ENCODE data around the gene TSSC4.

Gene TSSC4

DNA sequence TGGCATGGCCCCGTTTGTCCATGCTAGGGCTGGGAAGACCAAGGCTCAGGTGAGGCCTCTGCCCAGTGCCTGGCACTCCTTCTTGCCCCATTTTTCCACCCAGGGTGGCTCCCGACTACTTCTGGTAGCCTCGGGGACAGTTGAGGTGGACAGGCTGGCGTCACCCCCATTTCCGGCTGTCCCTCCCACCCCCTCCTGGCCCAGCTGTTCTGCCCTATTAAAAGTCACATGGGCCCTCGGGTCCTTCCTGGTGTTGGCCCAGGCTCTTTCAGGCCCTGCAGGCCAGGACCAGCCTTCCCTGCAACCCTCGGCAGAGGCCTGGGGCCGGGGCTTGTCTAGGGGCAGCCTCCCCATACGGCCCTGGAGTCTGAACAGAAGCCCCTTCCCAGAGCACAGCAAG is 14.0 kb upstream of the TSSC4 start:
- DNase-seq (ENCODE audit: low read depth), result no peak

DNA sequence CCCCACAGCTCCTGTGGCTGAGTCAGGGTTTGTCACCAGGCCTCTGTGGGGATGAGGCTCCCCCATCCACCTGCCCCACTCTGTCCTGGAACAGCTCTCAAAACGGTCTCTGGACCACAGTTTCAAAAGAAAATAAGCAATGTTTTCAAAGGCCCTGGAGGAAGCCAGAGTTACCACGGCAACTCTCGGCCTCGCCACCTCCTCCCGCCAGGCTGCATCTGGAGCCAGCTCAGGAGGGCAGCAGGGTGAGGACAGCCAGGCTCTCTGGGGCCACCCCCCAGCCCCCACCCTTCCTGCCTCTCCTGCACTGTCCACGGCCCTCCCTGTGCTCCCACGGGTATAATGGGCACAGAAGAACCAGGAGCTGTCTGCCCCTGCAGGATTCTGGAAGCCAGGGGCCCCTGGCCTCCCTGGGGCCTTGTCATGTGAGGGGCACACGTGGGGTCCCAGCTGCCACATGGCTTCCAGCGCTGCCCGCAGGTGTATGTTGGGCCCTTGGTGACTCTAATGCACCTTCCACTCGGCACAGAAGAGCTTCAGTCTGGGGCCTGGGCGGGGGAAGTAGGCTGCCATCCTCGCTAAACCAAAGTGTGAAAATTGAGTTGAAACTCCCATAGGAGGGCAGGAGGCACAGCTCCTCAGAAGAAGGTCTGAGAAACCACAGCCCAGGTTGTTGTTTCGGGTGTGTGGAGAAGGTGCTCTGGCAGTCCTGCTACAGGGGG is 13.1 kb upstream of the TSSC4 start:
- no peak for DNase-seq (ENCODE audit: low read depth)

DNA sequence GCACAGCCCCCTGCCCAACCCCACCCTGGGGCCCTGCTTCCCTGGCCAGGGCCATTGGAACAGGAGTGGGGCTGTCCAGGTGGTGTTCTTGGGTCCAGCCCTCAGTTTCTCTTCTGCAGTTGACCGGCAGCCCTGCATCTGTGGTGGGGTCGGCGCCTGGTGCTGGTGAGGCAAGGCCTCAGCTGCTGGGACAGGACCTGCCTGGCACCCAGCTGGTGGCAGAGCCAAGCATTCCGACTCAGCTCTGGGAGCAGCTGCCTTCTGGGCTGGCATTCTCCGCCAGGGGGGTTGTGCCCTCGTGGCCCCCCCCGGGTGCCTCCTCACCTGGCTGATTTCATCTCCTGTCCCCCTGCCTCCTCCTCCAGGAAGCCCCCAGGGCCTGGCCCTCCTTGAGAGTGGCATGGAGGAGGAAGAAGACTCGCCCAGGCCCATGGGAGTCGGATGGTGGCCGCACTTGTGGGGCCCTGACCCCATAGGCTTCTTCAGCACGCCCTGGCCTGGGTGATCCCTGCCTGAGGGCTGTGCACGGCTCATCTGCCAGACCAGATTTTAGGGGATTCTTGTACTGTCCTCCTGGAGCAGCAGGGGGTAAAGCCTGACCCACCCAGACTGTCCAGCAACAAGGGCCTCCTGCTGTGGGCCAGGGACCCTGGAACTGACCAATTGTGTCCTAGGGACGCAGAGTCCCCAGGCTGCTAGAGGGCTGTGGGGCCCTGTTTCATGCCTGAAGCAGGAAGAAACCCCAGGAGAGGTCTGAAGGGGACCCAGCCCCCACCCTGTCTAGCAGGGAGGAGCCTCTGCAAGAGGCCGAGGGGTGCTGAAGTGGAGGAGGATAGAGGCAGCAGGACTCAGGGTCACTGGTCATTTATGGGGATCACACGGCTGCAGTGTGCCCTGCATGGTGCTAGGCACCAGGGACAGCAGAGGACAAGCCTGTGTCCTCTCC is 11.8 kb upstream of the TSSC4 start:
- DNase-seq (ENCODE audit: low read depth), result no peak

DNA sequence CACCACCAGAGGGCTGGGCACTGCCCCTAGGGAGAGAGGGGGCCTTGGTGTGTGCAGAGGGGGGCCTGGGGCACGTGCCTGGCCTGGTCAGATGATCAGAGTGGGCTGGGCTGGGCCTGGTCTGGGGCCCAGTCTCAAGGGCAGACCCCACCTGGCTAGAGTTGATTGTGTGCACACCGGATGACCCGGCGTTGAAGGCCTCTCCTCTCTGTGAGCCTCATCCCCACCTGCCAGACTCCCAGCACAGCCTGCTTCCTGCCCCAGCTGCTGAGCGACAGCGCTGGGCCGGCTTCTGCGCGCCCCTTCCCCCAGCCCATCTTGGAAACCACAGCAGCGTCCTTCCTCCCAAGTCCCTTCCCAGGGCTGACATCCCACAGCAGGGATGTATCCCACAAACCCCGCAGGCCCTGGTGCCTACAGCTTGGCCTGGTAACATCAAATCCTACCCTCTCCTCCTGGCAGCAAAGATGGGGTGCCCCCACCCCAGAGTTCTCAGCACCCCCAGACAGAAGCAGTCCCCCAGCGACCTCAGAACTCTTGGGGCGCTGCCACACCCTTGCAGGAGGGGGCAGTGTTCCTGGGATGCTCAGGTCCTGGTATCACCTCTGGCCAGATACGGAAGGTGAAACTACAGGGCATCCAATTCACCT is 11.0 kb upstream of the TSSC4 start:
- no peak for DNase-seq (ENCODE audit: low read depth)

DNA sequence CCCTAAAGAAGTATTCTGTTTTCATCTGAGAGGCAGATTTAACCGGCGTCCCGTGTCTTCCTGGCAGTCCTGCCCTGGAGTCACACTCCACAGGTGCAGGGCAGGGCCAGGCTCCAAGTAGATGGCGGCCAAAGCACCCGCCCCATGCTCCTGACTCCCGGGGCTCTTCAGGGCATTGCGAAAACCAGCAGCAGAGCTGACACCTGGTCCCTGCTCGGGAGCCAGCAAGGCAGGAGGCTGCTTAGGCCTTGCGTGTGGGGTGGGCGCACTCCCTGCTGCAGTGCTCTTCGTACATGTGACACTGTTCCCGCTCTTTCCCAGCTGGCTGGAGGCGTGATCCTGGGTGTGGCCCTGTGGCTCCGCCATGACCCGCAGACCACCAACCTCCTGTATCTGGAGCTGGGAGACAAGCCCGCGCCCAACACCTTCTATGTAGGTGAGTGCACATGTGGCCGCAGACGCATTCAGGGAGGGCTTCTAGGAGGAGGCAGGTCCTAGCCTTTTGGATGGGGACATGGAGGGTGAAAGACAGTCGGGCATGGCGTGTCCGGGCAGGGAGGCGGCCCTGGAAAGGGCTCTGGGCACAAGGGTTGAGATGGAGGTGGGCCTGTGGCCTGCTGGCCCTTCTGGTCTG is 10.3 kb upstream of the TSSC4 start:
- no peak for DNase-seq (ENCODE audit: low read depth)

DNA sequence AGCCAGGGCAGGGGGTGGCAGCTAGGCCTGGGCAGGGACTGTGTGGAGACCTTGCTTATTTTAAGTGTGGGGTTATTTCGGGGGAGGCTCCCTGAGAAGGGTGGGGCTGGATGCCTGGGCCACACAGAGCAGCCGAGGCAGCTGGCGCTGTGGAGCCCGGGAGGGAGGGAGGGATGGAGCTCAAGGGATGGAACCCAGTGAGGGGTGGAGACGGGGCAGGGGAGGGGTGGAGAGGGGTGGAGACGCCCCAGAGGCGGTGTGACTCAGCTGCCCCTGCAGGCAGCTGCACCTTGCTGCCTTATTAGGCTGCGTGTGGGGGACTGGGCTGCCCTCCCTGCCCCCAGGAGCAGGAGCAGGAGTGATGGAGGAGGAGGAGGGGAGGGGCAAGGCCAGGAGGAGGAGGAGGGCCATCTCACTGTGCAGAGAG is 9.8 kb upstream of the TSSC4 start:
- DNase-seq (ENCODE audit: low read depth), result no peak

DNA sequence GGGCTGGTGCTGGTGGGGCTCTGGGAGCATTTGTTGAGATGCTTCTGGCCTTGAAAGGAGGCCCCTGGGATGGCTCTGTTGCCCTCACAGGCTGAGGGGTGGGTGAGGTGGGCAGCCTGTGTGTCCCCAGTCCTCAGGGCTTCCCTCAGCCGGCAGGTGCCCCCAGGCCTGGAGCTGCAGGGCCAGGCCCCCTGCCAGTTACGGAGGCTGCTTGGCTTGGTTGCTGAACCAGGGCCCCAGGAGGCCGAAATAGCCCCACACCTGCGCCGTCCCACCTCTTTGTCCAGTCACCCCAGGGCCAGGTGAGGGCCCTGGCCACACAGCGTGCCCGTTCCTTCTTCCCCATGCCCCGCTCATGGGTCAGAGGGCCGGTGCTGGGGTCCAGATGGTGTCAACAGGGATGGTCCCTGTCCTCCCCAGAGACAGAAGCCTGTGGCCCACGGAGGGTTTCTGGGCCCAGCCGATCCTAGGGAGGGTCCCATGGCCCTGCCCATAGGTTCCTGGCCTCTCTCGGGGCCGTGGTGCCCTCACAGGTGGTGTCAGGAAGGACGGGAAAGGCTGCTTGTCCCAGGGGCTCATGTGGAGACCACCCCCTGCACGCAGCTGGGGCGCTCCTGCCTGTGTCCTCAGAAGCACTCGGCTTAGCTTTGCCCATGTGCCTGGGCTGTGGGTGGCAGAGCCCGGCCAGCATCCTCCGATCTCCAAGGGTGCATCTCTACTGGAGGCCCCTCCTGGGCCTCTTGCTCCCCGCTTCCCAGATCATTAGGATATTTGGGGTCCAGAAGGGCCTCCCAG is 9.2 kb upstream of the TSSC4 start:
- DNase-seq (ENCODE audit: low read depth), result no peak

DNA sequence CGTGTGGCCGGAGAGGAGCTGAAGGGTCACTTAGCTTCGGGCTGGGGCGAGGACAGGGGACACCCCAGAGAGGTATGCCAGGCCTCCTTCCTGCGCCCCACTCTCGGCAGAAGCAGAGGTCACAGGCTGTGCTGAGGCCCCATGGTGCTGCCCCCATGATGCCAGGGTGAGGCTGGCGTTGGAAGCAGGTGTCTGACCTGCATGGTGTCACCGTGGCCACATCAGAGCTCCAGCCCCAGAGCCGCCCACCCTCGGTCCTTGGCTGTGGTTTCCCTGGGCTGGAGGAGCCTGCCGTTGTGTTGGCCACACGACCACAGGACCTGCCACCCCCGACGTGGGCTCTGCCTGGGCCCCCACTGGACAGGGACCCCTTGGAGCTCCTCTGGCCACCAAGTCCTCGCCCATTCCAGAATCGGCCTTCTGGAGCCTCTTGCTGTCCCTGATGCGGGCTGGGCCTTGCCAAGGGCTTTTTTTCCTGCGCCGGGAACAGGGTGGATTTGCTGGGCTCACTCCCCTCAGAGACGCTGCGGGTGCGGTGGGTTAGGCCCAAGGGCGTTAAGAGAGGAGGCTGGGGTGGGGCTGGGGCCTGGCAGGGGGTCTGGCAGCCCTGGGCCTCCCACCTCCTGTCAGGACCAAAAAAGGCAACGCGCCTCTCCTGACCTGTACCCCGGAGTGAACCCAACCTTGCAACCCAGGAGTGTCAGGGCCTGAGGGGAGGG is 8.2 kb upstream of the TSSC4 start:
- no peak for DNase-seq (ENCODE audit: low read depth)

DNA sequence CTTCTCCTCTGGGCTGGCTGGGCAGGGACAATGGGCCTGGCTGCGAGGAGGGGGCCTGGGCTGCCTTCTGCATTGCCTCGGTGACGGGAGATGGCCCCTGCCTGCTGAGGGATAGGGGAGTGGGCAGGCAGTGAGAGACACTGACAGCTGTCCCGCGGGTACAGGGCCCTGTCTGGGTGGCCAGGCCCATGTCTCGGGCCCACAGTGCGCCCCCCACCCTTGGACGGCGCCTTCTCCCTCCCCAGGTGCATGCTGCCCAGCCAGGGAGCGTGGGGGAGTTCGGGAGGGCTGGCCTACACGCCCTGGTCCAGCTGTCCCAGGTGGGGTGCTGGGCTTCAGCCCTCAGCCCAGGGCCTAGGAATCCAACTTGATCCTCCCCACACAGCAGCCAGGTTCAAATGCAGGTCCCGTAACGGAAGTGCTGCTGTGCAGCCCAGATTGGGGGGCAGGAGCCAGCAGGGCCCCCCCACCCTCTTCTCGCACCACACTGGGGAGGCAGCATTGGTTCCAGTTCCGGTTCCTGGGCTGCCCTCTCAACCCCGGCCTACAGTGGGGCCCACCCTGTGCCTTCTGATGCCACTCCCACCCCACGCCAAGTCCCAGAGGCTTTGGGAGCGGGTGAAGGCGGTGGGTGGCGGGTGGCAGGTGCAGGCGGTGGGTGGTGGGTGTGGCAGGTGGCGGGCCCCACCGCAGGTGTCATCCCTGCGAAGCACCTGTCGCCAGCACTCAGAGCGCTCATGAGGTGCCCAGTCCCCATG is 7.3 kb upstream of the TSSC4 start:
- no peak for DNase-seq (ENCODE audit: low read depth)

DNA sequence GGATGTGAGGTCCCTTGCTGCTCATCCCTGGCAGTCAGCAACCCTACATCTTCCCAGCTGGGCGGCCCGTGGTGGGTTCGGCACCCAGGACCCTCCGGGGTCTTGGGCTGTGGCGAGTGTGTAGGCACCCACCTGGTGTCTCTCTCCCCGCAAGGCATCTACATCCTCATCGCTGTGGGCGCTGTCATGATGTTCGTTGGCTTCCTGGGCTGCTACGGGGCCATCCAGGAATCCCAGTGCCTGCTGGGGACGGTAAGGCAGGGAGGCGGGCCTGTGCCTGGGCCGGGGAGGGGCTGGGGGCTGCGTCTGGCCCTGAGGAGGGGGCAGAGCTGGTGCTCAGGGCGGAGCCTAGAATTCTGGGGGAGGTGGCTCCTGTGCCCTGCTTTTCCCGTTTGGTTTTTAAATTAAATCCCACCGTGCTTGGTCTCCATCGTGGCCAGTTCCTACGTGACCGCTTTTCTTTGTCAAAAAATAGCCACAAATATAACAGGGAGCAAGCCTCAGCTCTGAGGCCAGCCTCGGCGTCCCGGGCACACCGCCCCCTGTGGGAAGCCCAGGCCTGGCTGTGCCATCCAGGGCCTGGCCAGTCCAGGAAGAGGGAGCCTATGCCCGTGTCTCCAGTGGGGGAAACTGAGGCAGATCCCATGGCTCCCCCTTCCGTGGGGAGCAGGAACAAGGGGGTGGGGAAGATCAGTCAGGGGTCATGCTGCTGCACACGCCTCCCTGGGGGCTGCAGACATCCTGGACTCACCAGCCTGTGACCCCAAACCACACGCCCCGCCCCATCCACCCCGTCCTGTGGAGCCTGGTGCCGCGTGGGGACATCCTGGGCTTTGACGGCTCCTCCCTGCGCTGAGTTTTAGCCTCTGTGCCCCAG is 6.4 kb upstream of the TSSC4 start:
- no peak for DNase-seq (ENCODE audit: low read depth)

DNA sequence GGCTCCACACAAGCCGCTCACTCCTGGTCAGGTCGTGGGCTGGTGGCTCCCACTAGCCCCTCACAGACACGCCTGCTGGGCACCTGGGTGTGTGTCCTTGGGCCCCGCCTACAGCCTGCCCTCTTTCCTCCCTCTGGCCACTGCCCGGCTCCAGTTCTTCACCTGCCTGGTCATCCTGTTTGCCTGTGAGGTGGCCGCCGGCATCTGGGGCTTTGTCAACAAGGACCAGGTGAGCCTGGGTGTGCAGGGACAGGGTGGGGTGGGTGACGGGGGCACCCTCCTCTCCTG is 5.8 kb upstream of the TSSC4 start:
- no peak for DNase-seq (ENCODE audit: low read depth)

DNA sequence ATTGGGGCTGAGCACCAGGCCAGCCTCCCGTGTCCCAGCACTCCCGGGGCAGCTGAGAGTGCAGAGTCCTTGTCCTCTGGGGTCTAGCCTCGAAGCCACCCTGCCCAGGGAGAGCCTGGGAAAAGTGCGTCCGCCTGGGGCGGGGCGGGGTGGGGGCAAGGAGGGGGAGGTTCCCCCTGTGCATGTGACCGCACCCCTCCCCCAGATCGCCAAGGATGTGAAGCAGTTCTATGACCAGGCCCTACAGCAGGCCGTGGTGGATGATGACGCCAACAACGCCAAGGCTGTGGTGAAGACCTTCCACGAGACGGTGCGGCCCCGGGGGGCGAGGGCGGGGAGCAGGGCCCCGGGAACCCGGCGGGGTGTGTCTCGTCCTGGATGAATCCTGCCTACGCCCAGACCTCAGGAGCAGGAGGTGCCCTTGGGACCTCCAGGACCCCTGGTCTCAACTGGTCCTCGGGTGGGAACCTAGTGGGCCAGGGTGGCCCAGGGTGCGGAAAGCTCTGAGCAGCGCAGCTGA is 5.3 kb upstream of the TSSC4 start:
- DNase-seq (ENCODE audit: low read depth), result no peak

DNA sequence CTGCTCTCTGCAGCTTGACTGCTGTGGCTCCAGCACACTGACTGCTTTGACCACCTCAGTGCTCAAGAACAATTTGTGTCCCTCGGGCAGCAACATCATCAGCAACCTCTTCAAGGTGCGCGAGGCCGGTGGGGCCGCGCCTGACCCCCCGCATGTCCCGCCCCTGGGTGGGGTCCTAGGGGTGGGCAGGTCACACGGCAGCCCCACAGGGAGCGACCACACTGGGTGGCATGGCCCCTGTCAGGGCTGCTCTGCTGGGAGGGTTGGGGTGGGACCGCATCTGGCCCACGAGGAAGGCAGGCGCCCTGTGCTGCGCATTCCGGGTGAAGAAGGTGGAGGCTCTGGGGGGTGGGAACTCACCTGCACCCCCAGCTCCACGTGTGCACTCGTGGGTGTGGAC is 4.7 kb upstream of the TSSC4 start:
- no peak for DNase-seq (ENCODE audit: low read depth)

DNA sequence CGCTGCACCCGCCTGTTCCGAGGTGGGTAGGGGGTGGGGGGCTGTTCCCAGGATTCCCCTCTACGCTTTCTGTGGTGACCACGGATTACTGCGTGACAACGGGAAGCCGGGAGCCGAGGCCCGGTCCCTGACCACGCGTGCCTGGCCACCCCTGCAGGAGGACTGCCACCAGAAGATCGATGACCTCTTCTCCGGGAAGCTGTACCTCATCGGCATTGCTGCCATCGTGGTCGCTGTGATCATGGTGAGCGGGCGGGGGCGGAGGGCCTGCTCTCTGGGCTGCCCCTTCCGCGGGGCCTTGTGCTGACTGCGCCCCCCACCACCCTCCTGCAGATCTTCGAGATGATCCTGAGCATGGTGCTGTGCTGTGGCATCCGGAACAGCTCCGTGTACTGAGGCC is 4.1 kb upstream of the TSSC4 start:
- no peak for DNase-seq (ENCODE audit: low read depth)

DNA sequence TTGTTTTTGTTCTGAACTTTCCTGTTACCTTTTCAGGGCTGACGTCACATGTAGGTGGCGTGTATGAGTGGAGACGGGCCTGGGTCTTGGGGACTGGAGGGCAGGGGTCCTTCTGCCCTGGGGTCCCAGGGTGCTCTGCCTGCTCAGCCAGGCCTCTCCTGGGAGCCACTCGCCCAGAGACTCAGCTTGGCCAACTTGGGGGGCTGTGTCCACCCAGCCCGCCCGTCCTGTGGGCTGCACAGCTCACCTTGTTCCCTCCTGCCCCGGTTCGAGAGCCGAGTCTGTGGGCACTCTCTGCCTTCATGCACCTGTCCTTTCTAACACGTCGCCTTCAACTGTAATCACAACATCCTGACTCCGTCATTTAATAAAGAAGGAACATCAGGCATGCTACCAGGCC is 3.5 kb upstream of the TSSC4 start:
- no peak for DNase-seq (ENCODE audit: low read depth)

DNA sequence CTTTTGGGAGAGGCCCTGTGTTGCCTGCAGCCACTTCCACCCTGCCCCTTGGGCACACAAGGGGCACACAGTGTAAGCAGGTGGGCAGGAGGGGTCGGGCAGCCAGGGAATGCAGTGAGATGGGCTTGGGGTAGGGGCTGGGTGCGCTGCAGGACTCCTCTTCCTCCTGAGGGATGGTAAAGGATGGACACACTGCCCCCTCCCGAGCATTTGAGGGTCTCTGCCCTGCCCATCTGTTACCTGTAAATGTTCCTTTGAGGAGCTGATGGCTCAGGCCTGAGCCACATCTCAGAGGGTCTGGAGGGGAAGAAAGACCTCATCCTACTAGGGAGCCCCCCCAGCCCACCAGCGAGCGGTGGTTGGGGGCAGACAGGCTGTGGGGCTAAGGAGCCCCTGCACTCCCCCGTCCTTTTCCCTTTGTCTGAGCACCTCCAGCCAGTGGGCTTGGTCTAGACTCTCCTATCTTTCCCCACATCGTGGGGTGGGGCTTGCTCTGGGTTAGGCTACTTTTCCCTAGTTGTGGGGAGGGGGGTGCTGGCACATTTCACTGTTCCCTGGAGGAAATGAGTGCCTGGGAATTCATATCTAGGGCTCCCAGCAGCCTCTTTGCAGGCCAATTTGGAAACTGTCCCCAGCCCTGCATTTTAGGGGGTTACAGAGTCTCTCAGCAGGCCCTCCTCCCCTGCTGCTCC is 1.7 kb upstream of the TSSC4 start:
- no peak for DNase-seq (ENCODE audit: low read depth)

DNA sequence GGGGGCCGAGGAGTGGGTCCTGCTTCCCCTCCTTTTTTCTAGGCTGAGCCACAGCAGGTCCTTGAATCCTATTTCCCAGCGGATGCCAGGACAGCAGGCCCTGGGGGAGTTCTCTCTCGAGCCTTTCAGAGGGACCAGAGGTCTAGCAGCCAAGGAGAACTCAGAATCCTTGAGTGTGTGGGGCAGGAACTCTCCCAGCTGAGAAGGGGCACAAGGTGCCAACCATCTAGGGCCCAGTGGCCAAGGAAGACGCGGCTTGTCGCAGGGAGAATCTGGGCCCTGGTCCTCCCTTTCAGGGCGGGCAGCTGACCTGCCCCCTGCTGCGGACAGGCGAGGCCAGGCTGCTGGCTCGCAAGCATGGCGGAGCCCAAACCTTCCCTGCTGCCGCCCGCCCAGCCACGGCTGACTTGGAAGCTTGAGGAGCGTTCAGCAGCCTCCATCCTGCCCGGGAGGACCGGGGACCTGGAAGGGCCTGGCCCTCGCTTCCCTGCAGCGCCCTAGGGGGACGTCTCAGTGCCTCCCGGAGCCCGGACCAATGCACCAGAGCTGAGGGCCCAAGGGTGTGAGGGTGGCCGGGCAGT is 972 bp upstream of the TSSC4 start:
- DNase-seq (ENCODE audit: low read depth), result no peak

DNA sequence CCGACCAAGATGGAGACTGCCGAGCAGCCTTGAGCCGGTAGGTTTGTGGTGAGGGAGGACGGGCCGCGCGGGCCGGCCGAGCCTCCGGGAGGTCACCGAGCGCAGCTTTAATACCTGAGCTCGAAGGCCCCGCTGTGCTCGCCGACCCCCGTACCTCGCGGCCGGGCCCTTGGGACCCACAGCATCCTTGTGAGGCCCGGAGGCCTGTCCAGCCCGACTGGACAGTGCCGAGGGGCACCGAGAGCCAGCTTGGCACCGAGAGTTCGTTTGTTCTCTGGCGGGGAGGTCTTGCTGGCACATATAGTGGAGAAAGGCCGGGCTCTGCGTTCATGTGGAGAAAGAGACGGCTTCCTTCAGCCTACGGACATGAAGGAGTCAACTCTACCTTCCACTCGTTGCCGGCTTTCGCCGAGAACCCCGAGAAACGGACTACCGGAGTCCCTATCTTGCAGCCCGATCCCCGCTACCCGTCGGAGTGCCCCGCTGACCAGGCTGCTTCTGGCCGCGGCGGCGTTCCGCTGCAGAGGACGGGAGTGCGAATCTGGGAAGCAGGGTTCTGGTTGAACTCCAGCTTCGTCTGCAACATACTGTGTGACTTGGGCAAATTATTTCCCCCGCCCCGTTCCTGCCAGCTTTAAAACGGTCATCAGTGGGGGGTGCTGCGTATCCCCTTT is 349 bp downstream of the TSSC4 start:
- no peak for DNase-seq (ENCODE audit: low read depth)

All from HS-5 (cell line).